SK-N-SH (cell line): ENCODE measurements around the gene RUSC2. TPM values are rescaled to one million over a fixed set of nuclear protein-coding genes. Genes with fewer than 3 reads are reported as not detected.

ENCODE experiments used
- CTCF ChIA-PET: fragments of 300-600, 350-600 bp; formaldehyde crosslinking; extraction: SDS; loops from one replicate; lab custom pipeline; 2021; lab: Yijun Ruan, JAX
- POLR2A ChIA-PET: fragments of 350-600 bp; sonication (Branson Sonifier 250); formaldehyde crosslinking; extraction: SDS; loops from one replicate; lab custom pipeline; 2020; ENCODE audit warnings: antibody characterized with exemption, inconsistent platforms; lab: Yijun Ruan, JAX
- DNase-seq: peaks from one replicate; pipeline ENCODE4 v3.0.0; 2012
- H2AFZ ChIP-seq: fragments of 200-600 bp; sonication (generic); 2 replicates; pipeline ENCODE4 v1.8.1; 2016; ENCODE audit warnings: antibody characterized with exemption, mild to moderate bottlenecking, low read depth
- H3F3A ChIP-seq: fragments of 200-600 bp; sonication (generic); replicated peaks from 2 replicates; pipeline ENCODE3; 2016; ENCODE audit warnings: antibody characterized with exemption, mild to moderate bottlenecking; ENCODE audit not compliant: insufficient read depth
- H3K27ac ChIP-seq, 2 experiments: fragments of 200-500 bp in 1 of 2; fragments of 200-600 bp in 1 of 2; sonication (Bioruptor generic) in 1 of 2; sonication (generic), shearing (Covaris generic) in 1 of 2; 2 replicates each; pipeline versions ENCODE4 v1.5.1 to v1.6.1; 2014 to 2016; ENCODE audit warnings: low read depth in 2 of 2, inconsistent platforms in 1 of 2, low read length in 1 of 2, mild to moderate bottlenecking in 1 of 2, mixed read lengths in 1 of 2
- H3K27me3 ChIP-seq: fragments of 200-600 bp; sonication (generic), shearing (Covaris generic); 2 replicates; pipeline ENCODE4 v1.6.1; 2016; ENCODE audit warnings: mixed run types; ENCODE audit not compliant: insufficient read depth
- H3K36me3 ChIP-seq, 2 experiments: fragments of 200-500 bp in 1 of 2; fragments of 200-600 bp in 1 of 2; sonication (Bioruptor generic) in 1 of 2; sonication (generic) in 1 of 2; replicated peaks in 1 of 2; 2 replicates each; pipeline versions ENCODE3 to v1.5.1; 2014 to 2016; ENCODE audit warnings: low read length in 1 of 2, mild to moderate bottlenecking in 1 of 2; ENCODE audit not compliant: insufficient read depth in 2 of 2, control insufficient read depth in 1 of 2
- H3K4me1 ChIP-seq, 2 experiments: fragments of 200-500 bp in 1 of 2; fragments of 200-600 bp in 1 of 2; sonication (Bioruptor generic) in 1 of 2; sonication (generic), shearing (Covaris generic) in 1 of 2; 2 replicates each; pipeline versions ENCODE4 v1.5.1 to v1.6.1; 2014 to 2016; ENCODE audit warnings: low read depth in 1 of 2, low read length in 1 of 2, mixed run types in 1 of 2; ENCODE audit not compliant: insufficient read depth in 2 of 2, control insufficient read depth in 1 of 2
- H3K4me2 ChIP-seq: fragments of 200-600 bp; sonication (generic), shearing (Covaris generic); 2 replicates; pipeline ENCODE4 v1.6.1; 2017; ENCODE audit warnings: mixed run types
- H3K4me3 ChIP-seq, 2 experiments: fragments of 200-500 bp in 1 of 2; fragments of 200-600 bp in 1 of 2; sonication (Bioruptor generic) in 1 of 2; sonication (generic), shearing (Covaris generic) in 1 of 2; 2 replicates each; pipeline versions ENCODE4 v1.5.1 to v1.8.1; 2014 to 2016; ENCODE audit warnings: low read depth in 2 of 2, inconsistent platforms in 1 of 2, low read length in 1 of 2, mild to moderate bottlenecking in 1 of 2, mixed read lengths in 1 of 2, moderate library complexity in 1 of 2
- H3K79me2 ChIP-seq: fragments of 200-600 bp; sonication (generic); 2 replicates; pipeline ENCODE4 v1.8.1; 2017; ENCODE audit warnings: mild to moderate bottlenecking; ENCODE audit not compliant: insufficient read depth
- H3K9ac ChIP-seq: fragments of 200-600 bp; sonication (generic); 2 replicates; pipeline ENCODE4 v1.6.1; 2017; ENCODE audit warnings: mixed run types
- H3K9me2 ChIP-seq: fragments of 200-600 bp; sonication (generic); 2 replicates; pipeline ENCODE4 v1.6.1; 2017; ENCODE audit warnings: mixed run types
- H3K9me3 ChIP-seq: fragments of 200-600 bp; sonication (generic); 2 replicates; pipeline ENCODE4 v1.6.1; 2017; ENCODE audit warnings: mixed run types, mild to moderate bottlenecking, moderate library complexity
- H4K20me1 ChIP-seq: fragments of 200-600 bp; sonication (generic); 2 replicates; pipeline ENCODE4 v1.6.1; 2017; ENCODE audit warnings: mild to moderate bottlenecking, mixed run types; ENCODE audit not compliant: insufficient read depth
- ELF1 ChIP-seq: IDR thresholded peaks from 2 replicates; pipeline ENCODE4 v1.4.0; 2012
- EZH2phosphoT487 ChIP-seq: fragments of 200-600 bp; sonication (generic); IDR thresholded peaks from 2 replicates; pipeline ENCODE4 v1.6.1; 2017; ENCODE audit warnings: low read depth, mixed run types, mild to moderate bottlenecking, antibody characterized with exemption, moderate library complexity, borderline replicate concordance
- FOSL2 ChIP-seq: IDR thresholded peaks from 2 replicates; pipeline ENCODE4 v1.4.0; 2012; ENCODE audit warnings: low read depth, mild to moderate bottlenecking, moderate library complexity, borderline replicate concordance
- GABPA ChIP-seq: IDR thresholded peaks from 2 replicates; pipeline ENCODE4 v1.4.0; 2012; ENCODE audit warnings: low read depth, mild to moderate bottlenecking
- JUND ChIP-seq: IDR thresholded peaks from 2 replicates; pipeline ENCODE4 v1.4.0; 2012
- MAX ChIP-seq: IDR thresholded peaks from 2 replicates; pipeline ENCODE4 v1.4.0; 2012; ENCODE audit warnings: low read depth
- MEF2A ChIP-seq: IDR thresholded peaks from 2 replicates; pipeline ENCODE4 v1.4.0; 2012; ENCODE audit warnings: low read depth, borderline replicate concordance
- NFIC ChIP-seq: IDR thresholded peaks from 2 replicates; pipeline ENCODE4 v1.4.0; 2012; ENCODE audit warnings: borderline replicate concordance
- PBX3 ChIP-seq: IDR thresholded peaks from 2 replicates; pipeline ENCODE4; 2012
- SIN3A ChIP-seq: IDR thresholded peaks from 2 replicates; pipeline ENCODE4 v1.6.1; 2012; ENCODE audit warnings: low read depth, mild to moderate bottlenecking, low read length, moderate library complexity, borderline replicate concordance
- TAF1 ChIP-seq: IDR thresholded peaks from 2 replicates; pipeline ENCODE4 v1.6.1; 2012; ENCODE audit warnings: low read depth, mild to moderate bottlenecking, low read length, moderate library complexity, borderline replicate concordance
- TCF12 ChIP-seq: IDR thresholded peaks from 2 replicates; pipeline ENCODE4 v1.4.0; 2012
- TEAD4 ChIP-seq: IDR thresholded peaks from 2 replicates; pipeline ENCODE4 v1.4.0; 2012; ENCODE audit warnings: mild to moderate bottlenecking, borderline replicate concordance; ENCODE audit not compliant: insufficient read depth
- USF1 ChIP-seq: IDR thresholded peaks from 2 replicates; pipeline ENCODE4 v1.4.0; 2012; ENCODE audit warnings: low read depth, borderline replicate concordance
- YY1 ChIP-seq: IDR thresholded peaks from 2 replicates; pipeline ENCODE4 v1.4.0; 2012; ENCODE audit warnings: low read depth, mild to moderate bottlenecking
- WGBS: methylation state at CpG from one replicate; pipeline ENCODE4 v1.1.6; 2017; ENCODE audit warnings: low lambda C conversion rate; 5-methylcytosine and 5-hydroxymethylcytosine counted together
- polyA plus RNA-seq, 3 experiments: library from polyadenylated mRNA; depleted of rRNA; stranded (reverse); fragments of >200 nt; gene quantifications; 2 replicates each; pipeline ENCODE4 v1.2.3, GENCODE V29; 2012

RUSC2 gene
- polyA plus RNA-seq, 1 of the 3 experiments (the other 2 are of a cell fraction), result 14.5 TPM

GRCh38 chr9:35482071-35482470 is 7.8 kb upstream of the RUSC2 start:
- Histone ChIP-seq H2AFZ (no peak overlapping the region), H3K9ac (no peak overlapping the region), H3F3A (no peaks in the 10 kb centered on the region), H3K9me3 (no peaks in the 10 kb centered on the region), H3K36me3 (no peaks in the 10 kb centered on the region), H3K4me1 (no peaks in the 10 kb centered on the region), H3K27ac (no peak overlapping the region), H3K27me3 (no peaks in the 10 kb centered on the region), H3K4me3 (no peak overlapping the region), H3K9me2 (no peaks in the 10 kb centered on the region), H4K20me1 (no peaks in the 10 kb centered on the region), H3K79me2 (no peaks in the 10 kb centered on the region; the same call in 1 of the 2 replicates), H3K4me2 (no peak overlapping the region)
- DNase-seq, result no peak
- POLR2A ChIA-PET, result no interaction called here
- TF ChIP-seq MEF2A (no peak), FOSL2 (no peak), TEAD4 (no peak), EZH2phosphoT487 (no peak), GABPA (no peak), NFIC (no peak)
- CTCF ChIA-PET, result no interaction called here
- 81% methylated on average over 3 of the region's 3 CpGs for WGBS

- POLR2A ChIA-PET, result no interaction called here
- no peak overlapping the region for H3K4me2 ChIP-seq
- TF ChIP-seq JUND, result no peak
- TF ChIP-seq TCF12, result no peak
- no peak for TF ChIP-seq PBX3
- TF ChIP-seq SIN3A, result no peak
- TF ChIP-seq MAX, result no peak
- no peak for TF ChIP-seq YY1
- TF ChIP-seq USF1, result no peak
- no peak for TF ChIP-seq TAF1
- no peak for TF ChIP-seq ELF1
- TF ChIP-seq TEAD4, result no peak
- TF ChIP-seq, all 33 proteins: peak for 0
- no peaks in the 10 kb centered on the region for H3K9me3 ChIP-seq
- H3F3A ChIP-seq, result peaks cover 2% of the 10 kb centered on the region
- H3K4me3 ChIP-seq, result no peak overlapping the region
- no peak overlapping the region for H2AFZ ChIP-seq
- CTCF ChIA-PET, result interaction anchor here (1.0 kb wide), 1 partner anchor 69 kb away, joined by 4 read pairs; no protein-coding TSS in a partner anchor
- no peak for DNase-seq
- 81% methylated on average over 3 of the region's 3 CpGs for WGBS
- H3K79me2 ChIP-seq, result peaks cover 13% of the 10 kb centered on the region
- H3K36me3 ChIP-seq, result no peaks in the 10 kb centered on the region
- no peaks in the 10 kb centered on the region for H3K27me3 ChIP-seq
- H4K20me1 ChIP-seq, result no peaks in the 10 kb centered on the region
- peaks cover 0 to 16% of the 10 kb centered on the region in 2 experiments; a peak in 1 of 4 replicates for H3K4me1 ChIP-seq
- no peaks in the 10 kb centered on the region for H3K9me2 ChIP-seq
- H3K27ac ChIP-seq, result no peak overlapping the region
- no peak overlapping the region for H3K9ac ChIP-seq
Observed at GRCh38 chr9:35484406-35484805, 5.5 kb upstream of the RUSC2 start.
